Trophoblast cell (in vitro differentiated cells and primary cell): Measurements from ENCODE around the gene ARFGAP2.
A peak's percentile ranks its signal among the peaks of the same experiment; 100 is the strongest.

Experiments used
- DNase-seq, 2 donors: peaks; one replicate each; pipeline ENCODE4 v3.0.0-alpha.2; 2016
- H2AFZ ChIP-seq: 2 replicates; pipeline ENCODE4 v1.6.1; 2013; ENCODE audit warnings: low read length, moderate library complexity, mild to moderate bottlenecking; ENCODE audit not compliant: insufficient read depth, poor library complexity
- H2AK5ac ChIP-seq: 2 replicates; pipeline ENCODE4 v1.6.1; 2013; ENCODE audit warnings: mild to moderate bottlenecking, low read length
- H2BK120ac ChIP-seq: 2 replicates; pipeline ENCODE4 v1.6.1; 2013; ENCODE audit warnings: low read length, mild to moderate bottlenecking, moderate library complexity; ENCODE audit not compliant: insufficient read depth, poor library complexity
- H2BK12ac ChIP-seq: 2 replicates; pipeline ENCODE4 v1.6.1; 2013; ENCODE audit warnings: mild to moderate bottlenecking, low read length, moderate library complexity
- H2BK5ac ChIP-seq: 2 replicates; pipeline ENCODE4 v1.6.1; 2013; ENCODE audit warnings: low read length, low read depth, moderate library complexity, mild to moderate bottlenecking; ENCODE audit not compliant: poor library complexity
- H3K14ac ChIP-seq: 2 replicates; pipeline ENCODE4 v1.6.1; 2013; ENCODE audit warnings: mild to moderate bottlenecking, low read length
- H3K18ac ChIP-seq: 2 replicates; pipeline ENCODE4 v1.6.1; 2013; ENCODE audit warnings: mild to moderate bottlenecking, low read length
- H3K23ac ChIP-seq: 2 replicates; pipeline ENCODE4 v1.6.1; 2013; ENCODE audit warnings: low read length
- H3K27ac ChIP-seq: 2 replicates; pipeline ENCODE4 v1.5.1; 2013; ENCODE audit warnings: low read depth, mild to moderate bottlenecking, inconsistent platforms, low read length, moderate library complexity
- H3K27me3 ChIP-seq: 2 replicates; pipeline ENCODE4 v1.6.1; 2013; ENCODE audit warnings: inconsistent platforms, mild to moderate bottlenecking, low read length, moderate library complexity; ENCODE audit not compliant: insufficient read depth
- H3K36me3 ChIP-seq, 2 experiments: 1 replicate in 1 of 2; 2 replicates in 1 of 2; pipeline ENCODE4 v1.6.1; 2013; ENCODE audit warnings: low read length in 2 of 2, mild to moderate bottlenecking in 2 of 2, moderate library complexity in 1 of 2; ENCODE audit not compliant: insufficient read depth in 2 of 2, control insufficient read depth in 1 of 2
- H3K4ac ChIP-seq: 2 replicates; pipeline ENCODE4 v1.6.1; 2013; ENCODE audit warnings: low read depth, mild to moderate bottlenecking, low read length, moderate library complexity
- H3K4me1 ChIP-seq, 2 experiments: 1 replicate in 1 of 2; 2 replicates in 1 of 2; pipeline ENCODE4 v1.6.1; 2013; ENCODE audit warnings: low read length in 2 of 2, mild to moderate bottlenecking in 2 of 2, moderate library complexity in 1 of 2; ENCODE audit not compliant: insufficient read depth in 2 of 2, control insufficient read depth in 1 of 2
- H3K4me2 ChIP-seq: 2 replicates; pipeline ENCODE4 v1.6.1; 2013; ENCODE audit warnings: inconsistent platforms, mild to moderate bottlenecking, low read length, moderate library complexity
- H3K4me3 ChIP-seq: 2 replicates; pipeline ENCODE4 v1.5.1; 2013; ENCODE audit warnings: mild to moderate bottlenecking, low read depth, low read length, inconsistent platforms
- H3K79me1 ChIP-seq: one replicate; pipeline ENCODE4 v1.6.1; 2013; ENCODE audit warnings: low read length
- H3K79me2 ChIP-seq: 2 replicates; pipeline ENCODE4 v1.6.1; 2013; ENCODE audit warnings: low read length, mild to moderate bottlenecking; ENCODE audit not compliant: control insufficient read depth, insufficient read depth, poor library complexity
- H3K9ac ChIP-seq: 2 replicates; pipeline ENCODE4 v1.6.1; 2013; ENCODE audit warnings: mild to moderate bottlenecking, low read length
- H3K9me3 ChIP-seq: 2 replicates; pipeline ENCODE4 v1.6.1; 2013; ENCODE audit warnings: low read depth, mild to moderate bottlenecking, control low read depth, inconsistent platforms, low read length; ENCODE audit not compliant: insufficient read depth
- H4K12ac ChIP-seq: 2 replicates; pipeline ENCODE4 v1.6.1; 2013; ENCODE audit warnings: low read depth, mild to moderate bottlenecking, low read length, moderate library complexity
- H4K8ac ChIP-seq: 2 replicates; pipeline ENCODE4 v1.6.1; 2013; ENCODE audit warnings: low read depth, mild to moderate bottlenecking, low read length, moderate library complexity
- H4K91ac ChIP-seq: one replicate; pipeline ENCODE4 v1.6.1; 2013; ENCODE audit warnings: low read depth, mild to moderate bottlenecking, low read length, moderate library complexity
- WGBS: extraction: QIAGEN DNeasy Blood & Tissue Kit; methylation state at CpG from one replicate; pipeline ENCODE4 v1.1.7; 2013; ENCODE audit warnings: missing lambda C conversion rate; ENCODE audit not compliant: insufficient read length, insufficient coverage; ENCODE audit errors: extremely low coverage; 5-methylcytosine and 5-hydroxymethylcytosine counted together

ARFGAP2 gene

DNA sequence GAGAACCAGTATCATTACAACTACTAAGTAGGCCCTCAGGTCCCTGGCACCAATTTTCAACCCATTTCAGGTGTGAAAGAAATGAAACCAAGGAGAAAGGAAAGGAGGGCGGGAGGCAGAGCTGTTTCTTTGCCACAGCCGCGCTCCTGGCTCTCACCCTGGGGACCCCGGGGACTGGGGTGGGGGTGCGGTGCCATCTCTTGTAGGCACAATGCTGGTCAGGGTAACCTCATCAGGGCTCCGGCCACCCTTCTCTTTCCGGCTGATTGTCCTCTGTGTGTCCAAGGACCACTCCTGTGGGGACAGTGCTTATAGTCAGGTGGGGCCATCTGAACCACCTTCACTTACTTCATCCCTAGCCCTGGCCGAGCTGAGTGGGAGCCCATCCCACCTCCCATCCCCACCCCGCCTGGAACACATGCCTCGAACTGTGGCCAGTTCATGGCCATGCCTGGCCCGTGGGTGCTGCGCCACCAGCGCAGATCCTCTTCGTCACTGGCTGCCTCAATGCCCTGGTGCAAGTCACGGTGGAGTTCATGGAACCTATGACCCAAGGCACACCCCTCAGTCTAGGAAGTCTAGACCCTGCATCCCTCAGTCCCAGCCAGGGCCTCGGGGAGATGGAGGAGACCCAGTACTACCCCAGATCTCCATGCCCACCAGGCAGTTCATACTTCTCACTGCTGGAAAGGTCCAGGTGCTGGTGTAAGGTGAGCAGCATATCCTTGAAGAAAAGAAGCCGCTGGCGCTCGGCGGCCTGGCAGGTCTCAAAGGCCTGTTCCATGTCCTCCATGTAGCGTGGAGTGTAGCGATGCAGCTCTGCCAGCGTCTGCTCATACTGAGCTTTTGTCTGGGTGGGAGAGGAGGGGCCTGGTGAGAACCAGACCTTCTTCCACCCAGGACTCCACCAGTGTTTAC lies 2.3 kb upstream of the ARFGAP2 start:
- no peak overlapping the region for H2AK5ac ChIP-seq
- no peak overlapping the region for H2AFZ ChIP-seq
- no peak overlapping the region for H3K4me2 ChIP-seq
- no peak overlapping the region for H3K27ac ChIP-seq
- no peaks in the 10 kb centered on the region for H3K27me3 ChIP-seq
- no peak overlapping the region for H3K4ac ChIP-seq
- H3K14ac ChIP-seq = no peak overlapping the region
- H4K91ac ChIP-seq = no peak overlapping the region
- no peak overlapping the region for H2BK120ac ChIP-seq
- no peak overlapping the region for H3K4me3 ChIP-seq
- no peak overlapping the region for H3K23ac ChIP-seq
- H3K9ac ChIP-seq = no peak overlapping the region
- WGBS = no CpG with 5 or more reads among the region's 23 CpGs
- H3K9me3 ChIP-seq = peaks cover 5% of the 10 kb centered on the region
- no peak for DNase-seq
- peaks cover 18% of the 10 kb centered on the region for H3K79me2 ChIP-seq
- H4K12ac ChIP-seq = no peak overlapping the region
- H3K79me1 ChIP-seq = peaks cover 11% of the 10 kb centered on the region
- no peak overlapping the region for H3K18ac ChIP-seq
- H2BK5ac ChIP-seq = no peak overlapping the region
- H3K36me3 ChIP-seq = peaks cover 48 to 49% of the 10 kb centered on the region in 2 experiments
- H4K8ac ChIP-seq = no peak overlapping the region
- peaks cover 12 to 13% of the 10 kb centered on the region in 2 experiments for H3K4me1 ChIP-seq
- H2BK12ac ChIP-seq = no peak overlapping the region

DNA sequence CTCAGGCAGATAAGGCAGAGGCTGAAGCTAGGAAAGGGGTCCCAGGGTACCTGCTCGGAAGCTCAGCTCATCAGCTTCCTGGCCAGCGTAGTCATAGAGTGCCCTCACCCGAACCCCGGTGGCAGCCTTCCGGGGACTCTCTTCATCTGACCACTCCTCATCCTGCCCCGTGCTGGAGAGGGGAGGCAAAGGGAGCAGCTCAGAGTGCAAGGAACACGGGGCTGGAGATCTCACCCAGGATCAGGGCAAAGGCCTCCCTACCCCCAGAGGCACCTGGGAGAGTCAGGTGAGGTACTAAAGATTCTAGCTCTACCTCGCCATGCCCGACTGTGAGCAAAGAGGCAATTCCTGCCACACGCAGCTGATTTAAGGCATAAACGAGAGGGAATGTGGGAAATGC lies 1.6 kb upstream of the ARFGAP2 start:
- Histone ChIP-seq H3K79me1 (peaks cover 11% of the 10 kb centered on the region), H3K4me1 (peaks cover 8 to 10% of the 10 kb centered on the region in 2 experiments), H3K9ac (no peak overlapping the region), H3K18ac (no peak overlapping the region), H3K79me2 (peaks cover 16% of the 10 kb centered on the region), H3K27me3 (no peaks in the 10 kb centered on the region), H3K14ac (no peak overlapping the region), H4K12ac (no peak overlapping the region), H2BK120ac (no peak overlapping the region), H3K4me3 (no peak overlapping the region), H2AK5ac (no peak overlapping the region), H3K27ac (no peak overlapping the region), H2AFZ (no peak overlapping the region), H3K9me3 (peaks cover 5% of the 10 kb centered on the region), H3K23ac (no peak overlapping the region), H4K8ac (no peak overlapping the region), H3K4ac (no peak overlapping the region), H2BK5ac (no peak overlapping the region), H3K36me3 (peaks cover 50 to 51% of the 10 kb centered on the region in 2 experiments), H2BK12ac (no peak overlapping the region), H4K91ac (peak overlapping the region; percentile 13), H3K4me2 (no peak overlapping the region)
- no peak for DNase-seq
- WGBS = no CpG with 5 or more reads among the region's 11 CpGs

DNA sequence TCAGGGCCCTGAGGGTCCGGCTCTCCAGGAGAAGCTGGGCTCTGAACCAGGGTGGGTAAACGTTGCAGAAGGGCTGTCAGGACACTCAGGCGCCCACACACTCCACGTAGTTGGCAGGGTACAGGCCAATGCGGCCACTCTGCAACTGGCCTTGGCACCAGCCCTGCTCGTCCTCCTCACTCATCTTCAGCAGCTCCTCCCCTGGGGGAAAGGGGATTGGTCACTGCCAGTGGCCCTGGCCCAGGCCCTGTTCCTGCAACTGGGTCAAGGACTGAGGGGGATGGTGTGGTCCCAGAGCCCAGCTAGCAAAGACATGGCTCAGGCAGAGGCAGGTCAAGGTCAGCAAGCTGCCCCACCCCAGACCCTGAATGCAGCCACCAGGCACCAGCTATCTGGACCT lies 1.2 kb upstream of the ARFGAP2 start:
- Histone ChIP-seq H3K9me3 (peaks cover 5% of the 10 kb centered on the region), H3K27me3 (no peaks in the 10 kb centered on the region), H2AK5ac (no peak overlapping the region), H4K8ac (peak overlapping the region; percentile 12), H3K18ac (no peak overlapping the region), H3K27ac (no peak overlapping the region), H3K4me2 (no peak overlapping the region), H2AFZ (peak overlapping the region; percentile 24), H3K4ac (no peak overlapping the region), H2BK5ac (no peak overlapping the region), H3K4me1 (peaks cover 7 to 8% of the 10 kb centered on the region in 2 experiments), H3K79me1 (peaks cover 11% of the 10 kb centered on the region), H3K79me2 (peaks cover 17% of the 10 kb centered on the region), H3K14ac (no peak overlapping the region), H3K36me3 (peaks cover 52 to 53% of the 10 kb centered on the region in 2 experiments), H2BK12ac (no peak overlapping the region), H3K4me3 (no peak overlapping the region), H2BK120ac (no peak overlapping the region), H4K91ac (peak overlapping the region; percentile 13), H4K12ac (no peak overlapping the region), H3K9ac (no peak overlapping the region), H3K23ac (no peak overlapping the region)
- DNase-seq = no peak
- no CpG with 5 or more reads among the region's 6 CpGs for WGBS

DNA sequence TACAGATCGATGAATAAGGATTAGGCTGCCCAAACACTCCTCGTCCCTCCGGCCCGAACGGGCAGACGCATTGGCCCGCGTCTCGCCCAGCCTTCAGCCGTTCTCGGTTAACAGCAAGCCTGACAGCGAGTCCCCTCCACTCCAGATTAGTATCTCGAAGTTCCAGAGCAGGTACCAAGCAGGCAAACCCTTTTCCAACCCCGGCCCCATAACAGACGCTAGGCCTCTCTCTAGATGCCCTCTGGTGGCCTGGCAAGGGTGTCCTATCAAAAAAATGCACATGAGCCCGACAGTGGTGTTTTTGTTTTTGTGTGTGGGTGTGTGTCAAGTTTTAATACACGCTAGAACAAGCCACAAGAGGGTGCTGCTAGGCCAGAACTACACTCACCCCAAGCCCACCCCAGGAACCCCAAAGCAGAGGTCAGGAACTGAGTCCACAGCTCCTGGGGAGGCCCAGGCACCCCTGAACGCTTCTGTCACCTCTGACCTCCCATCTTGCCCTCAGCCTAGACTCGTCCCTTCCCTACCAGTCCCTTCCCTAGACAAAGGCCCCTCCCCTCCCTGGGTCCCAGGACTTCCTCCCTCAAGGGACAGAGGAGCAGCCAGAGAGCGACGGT lies 658 bp upstream of the ARFGAP2 start:
- Histone ChIP-seq H3K23ac (no peak overlapping the region), H3K79me2 (peaks cover 19% of the 10 kb centered on the region), H2AFZ (peak overlapping the region; percentile 89), H3K9ac (peak overlapping the region; percentile 60), H3K27ac (peak overlapping the region; percentile 66), H2AK5ac (peak overlapping the region; percentile 9), H3K4me3 (peak overlapping the region; percentile 72), H3K9me3 (peaks cover 5% of the 10 kb centered on the region), H2BK5ac (peak overlapping the region; percentile 71), H4K91ac (peak overlapping the region; percentile 71), H2BK12ac (no peak overlapping the region), H2BK120ac (peak overlapping the region; percentile 44), H4K12ac (peak overlapping the region; percentile 28), H3K18ac (peak overlapping the region; percentile 42), H3K4ac (no peak overlapping the region), H4K8ac (peak overlapping the region; percentile 94), H3K4me2 (peak overlapping the region; percentile 97), H3K36me3 (peaks cover 53 to 54% of the 10 kb centered on the region in 2 experiments), H3K14ac (peak overlapping the region; percentile 57), H3K79me1 (peaks cover 11% of the 10 kb centered on the region), H3K27me3 (no peaks in the 10 kb centered on the region), H3K4me1 (peaks cover 7 to 8% of the 10 kb centered on the region in 2 experiments)
- no CpG with 5 or more reads among the region's 21 CpGs for WGBS
- DNase-seq = peak; percentile 64 to 69
